ENCODE data around the gene ARRDC2. TPM values are rescaled to one million over a fixed set of nuclear protein-coding genes. Genes with fewer than 3 reads are reported as not detected.

Gene ARRDC2
- total and polyA plus RNA-seq, 10 of the 15 experiments (the other 5 are each of a cell fraction or from before 2014, with no cell fraction given): 0.48 to 10.1 (median 4.8) TPM

GRCh38 chr19:17966129-17966483 is 41.9 kb upstream of the ARRDC2 start:
- POLR2A ChIA-PET: interaction anchor here (0.7 to 1.1 kb wide), 2 partner anchors 19 to 463 kb away, joined by 3 to 4 read pairs; no protein-coding TSS in a partner anchor
- FAIRE-seq: no peak
- H3K27ac ChIP-seq (ENCODE audit: control insufficient read depth, insufficient read depth): no peak overlapping the region
- H3K36me3 ChIP-seq (ENCODE audit: control insufficient read depth in 2 of 2, insufficient read depth in 2 of 2, low read length in 1 of 2): no peaks in the 10 kb centered on the region
- WGBS (ENCODE audit: insufficient coverage, insufficient replicate concordance, low lambda C conversion rate, missing lambda C conversion rate): 4% methylated on average over 2 of the region's 2 CpGs
- in situ Hi-C loops (cut with MboI): no loop called here
- SMC1A ChIA-PET (ENCODE audit: uncharacterized antibody, unreplicated experiment): interaction anchor here (1.4 kb wide), 1 partner anchor 12 kb away, joined by 3 read pairs; no protein-coding TSS in a partner anchor
- no TSS peak for BruUV-seq (replicated peaks)
- H3K4me2 ChIP-seq (ENCODE audit: control insufficient read depth, insufficient read depth): no peak overlapping the region
- H3K9me3 ChIP-seq (replicated peaks; ENCODE audit: control insufficient read depth, insufficient read depth, low read length): no peaks in the 10 kb centered on the region
- RAD21 ChIA-PET (ENCODE audit: unreplicated experiment): no interaction called here
- H2AFZ ChIP-seq (ENCODE audit: control insufficient read depth, low read depth, low read length): no peak overlapping the region
- intact Hi-C loops (cut with micrococcal nuclease; ENCODE audit: unreplicated experiment): no loop called here
- CTCF ChIA-PET: interaction anchor here (0.9 to 1.2 kb wide), 3 partner anchors 9 to 28 kb away, joined by 3 to 5 read pairs (median 4); no protein-coding TSS in a partner anchor
- no peak for ATAC-seq
- no peak for DNase-seq (ENCODE audit: low read depth, low spot score)
- H3K9ac ChIP-seq (ENCODE audit: control insufficient read depth, insufficient read depth, low read length): no peak overlapping the region
- H4K20me1 ChIP-seq (ENCODE audit: control insufficient read depth, insufficient read depth): no peaks in the 10 kb centered on the region
- peaks cover 4 to 11% of the 10 kb centered on the region in 2 experiments for H3K27me3 ChIP-seq (replicated peaks in 1 of 2; ENCODE audit: control insufficient read depth in 2 of 2, insufficient read depth in 2 of 2, low read length in 1 of 2)
- H3K4me3 ChIP-seq: no peak overlapping the region
- TF ChIP-seq TAF1 (IDR thresholded peaks at IDR 0.05; ENCODE audit: borderline replicate concordance, low read depth, low read length): no peak
- no peak for TF ChIP-seq POLR2A (IDR thresholded peaks at IDR 0.05; ENCODE audit: low read depth, low read length)
- TF ChIP-seq SMAD1 (IDR thresholded peaks at IDR 0.05; ENCODE audit: low read depth, partially characterized antibody): no peak
- TF ChIP-seq MTA2 (IDR thresholded peaks at IDR 0.05; ENCODE audit: low read depth): no peak
- TF ChIP-seq CEBPZ (IDR thresholded peaks at IDR 0.05; ENCODE audit: low read depth, low read length): no peak
- TF ChIP-seq EED (IDR thresholded peaks at IDR 0.05; ENCODE audit: low read depth): no peak
- TF ChIP-seq CHD1 (IDR thresholded peaks at IDR 0.05; ENCODE audit: low read depth, low read length): no peak
- no peak for TF ChIP-seq TARDBP (IDR thresholded peaks at IDR 0.05; ENCODE audit: borderline replicate concordance)
- TF ChIP-seq ZBTB4 (CRISPR knock-in tag; IDR thresholded peaks at IDR 0.05): no peak
- TF ChIP-seq HDAC2 (IDR thresholded peaks at IDR 0.05): no peak
- no peak for TF ChIP-seq SUPT20H (IDR thresholded peaks at IDR 0.05; ENCODE audit: borderline replicate concordance, control insufficient read depth, low read depth, low read length)
- H3K4me1 ChIP-seq (ENCODE audit: control insufficient read depth, insufficient read depth, low read length): no peaks in the 10 kb centered on the region
- H3K79me2 ChIP-seq (ENCODE audit: control insufficient read depth, insufficient read depth, low read length): no peaks in the 10 kb centered on the region

Measured in GM12878 (cell line).